Measurements from ENCODE around the gene BANP.

Gene BANP

GRCh38 chr16:88005181-88005581 lies 53.9 kb downstream of the BANP start:
- Histone ChIP-seq H3K18ac (ENCODE audit: low read length) (no peak overlapping the region), H3K4me1 (ENCODE audit: control insufficient read depth, low read depth, low read length) (no peaks in the 10 kb centered on the region), H2BK15ac (replicated peaks; ENCODE audit: low read depth) (no peak overlapping the region), H4K8ac (ENCODE audit: low read depth, low read length) (no peak overlapping the region), H3K4ac (ENCODE audit: low read depth, low read length) (no peak overlapping the region), H3K4me3 (ENCODE audit: low read length) (no peak overlapping the region), H3K36me3 (ENCODE audit: control insufficient read depth, insufficient read depth, low read length) (peaks cover 2% of the 10 kb centered on the region), H2BK120ac (ENCODE audit: low read depth, low read length) (no peak overlapping the region), H3K23ac (ENCODE audit: low read length) (no peak overlapping the region), H3K9ac (ENCODE audit: low read length) (no peak overlapping the region), H4K5ac (ENCODE audit: low read length) (no peak overlapping the region), H3K4me2 (ENCODE audit: low read length) (no peak overlapping the region), H3K27me3 (ENCODE audit: insufficient read depth, low read length, poor library complexity) (no peaks in the 10 kb centered on the region), H3K79me1 (ENCODE audit: low read length) (peaks cover 8% of the 10 kb centered on the region), H3K56ac (ENCODE audit: low read length) (no peak overlapping the region), H3K79me2 (ENCODE audit: control insufficient read depth, insufficient read depth, low read length) (peaks cover 3% of the 10 kb centered on the region), H2AK5ac (ENCODE audit: low read length) (no peak overlapping the region), H2BK5ac (ENCODE audit: low read length) (no peak overlapping the region), H3K27ac (ENCODE audit: low read depth, low read length) (no peak overlapping the region)
- no CpG with 5 or more reads among the region's 9 CpGs for WGBS (ENCODE audit: extremely low coverage, insufficient coverage, low lambda C conversion rate)
- DNase-seq, result peak; percentile 42

- Histone ChIP-seq H3K36me3 (ENCODE audit: control insufficient read depth, insufficient read depth, low read length) (peaks cover 2% of the 10 kb centered on the region), H2BK120ac (ENCODE audit: low read depth, low read length) (no peak overlapping the region), H2BK5ac (ENCODE audit: low read length) (no peak overlapping the region), H3K79me1 (ENCODE audit: low read length) (peaks cover 10% of the 10 kb centered on the region), H3K56ac (ENCODE audit: low read length) (no peak overlapping the region), H3K9ac (ENCODE audit: low read length) (no peak overlapping the region), H3K27ac (ENCODE audit: low read depth, low read length) (no peak overlapping the region), H3K4me1 (ENCODE audit: control insufficient read depth, low read depth, low read length) (no peaks in the 10 kb centered on the region), H4K8ac (ENCODE audit: low read depth, low read length) (no peak overlapping the region), H3K4ac (ENCODE audit: low read depth, low read length) (no peak overlapping the region), H3K27me3 (ENCODE audit: insufficient read depth, low read length, poor library complexity) (no peaks in the 10 kb centered on the region), H3K79me2 (ENCODE audit: control insufficient read depth, insufficient read depth, low read length) (peaks cover 3% of the 10 kb centered on the region), H3K18ac (ENCODE audit: low read length) (no peak overlapping the region), H2BK15ac (replicated peaks; ENCODE audit: low read depth) (no peak overlapping the region), H2AK5ac (ENCODE audit: low read length) (no peak overlapping the region), H3K4me3 (ENCODE audit: low read length) (no peak overlapping the region), H4K5ac (ENCODE audit: low read length) (no peak overlapping the region), H3K4me2 (ENCODE audit: low read length) (no peak overlapping the region), H3K23ac (ENCODE audit: low read length) (no peak overlapping the region)
- no CpG with 5 or more reads among the region's 25 CpGs for WGBS (ENCODE audit: extremely low coverage, insufficient coverage, low lambda C conversion rate)
- no peak for DNase-seq
Measured at GRCh38 chr16:88005968-88006367, 54.7 kb downstream of the BANP start.

- Histone ChIP-seq H3K56ac (ENCODE audit: low read length) (no peak overlapping the region), H3K36me3 (ENCODE audit: control insufficient read depth, insufficient read depth, low read length) (peaks cover 3% of the 10 kb centered on the region), H3K4ac (ENCODE audit: low read depth, low read length) (no peak overlapping the region), H2BK5ac (ENCODE audit: low read length) (no peak overlapping the region), H3K4me3 (ENCODE audit: low read length) (no peak overlapping the region), H3K9ac (ENCODE audit: low read length) (no peak overlapping the region), H4K8ac (ENCODE audit: low read depth, low read length) (no peak overlapping the region), H3K79me2 (ENCODE audit: control insufficient read depth, insufficient read depth, low read length) (peaks cover 1% of the 10 kb centered on the region), H3K23ac (ENCODE audit: low read length) (no peak overlapping the region), H2AK5ac (ENCODE audit: low read length) (no peak overlapping the region), H3K27me3 (ENCODE audit: insufficient read depth, low read length, poor library complexity) (no peaks in the 10 kb centered on the region), H2BK15ac (replicated peaks; ENCODE audit: low read depth) (no peak overlapping the region), H3K27ac (ENCODE audit: low read depth, low read length) (no peak overlapping the region), H2BK120ac (ENCODE audit: low read depth, low read length) (no peak overlapping the region), H3K18ac (ENCODE audit: low read length) (no peak overlapping the region), H3K79me1 (ENCODE audit: low read length) (peaks cover 6% of the 10 kb centered on the region), H3K4me2 (ENCODE audit: low read length) (no peak overlapping the region), H4K5ac (ENCODE audit: low read length) (no peak overlapping the region), H3K4me1 (ENCODE audit: control insufficient read depth, low read depth, low read length) (no peaks in the 10 kb centered on the region)
- WGBS (ENCODE audit: extremely low coverage, insufficient coverage, low lambda C conversion rate), result no CpG with 5 or more reads among the region's 10 CpGs
- no peak for DNase-seq
Measured at GRCh38 chr16:88007321-88007731, 56.1 kb downstream of the BANP start.

DNA sequence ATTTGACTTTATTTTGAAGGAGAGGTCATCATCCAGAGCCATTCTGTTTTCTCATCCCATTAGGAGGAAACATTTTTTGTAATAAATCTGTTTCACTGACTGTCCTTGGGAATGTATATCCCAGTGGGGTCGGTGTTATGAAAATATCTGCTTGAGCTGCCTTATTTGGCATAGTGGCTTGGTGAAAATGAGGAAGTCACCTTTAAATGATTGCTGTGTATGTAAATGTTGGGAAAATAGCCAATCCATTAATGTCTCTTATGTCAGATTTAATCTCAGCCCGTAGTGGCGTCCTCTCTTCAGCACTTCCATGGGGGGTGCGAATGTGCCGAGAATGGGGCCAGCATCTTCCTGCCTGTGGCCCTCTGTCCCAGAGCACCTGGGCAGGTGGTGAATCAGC lies 57.6 kb downstream of the BANP start:
- Histone ChIP-seq H2BK120ac (ENCODE audit: low read depth, low read length) (no peak overlapping the region), H3K4me1 (ENCODE audit: control insufficient read depth, low read depth, low read length) (no peaks in the 10 kb centered on the region), H4K8ac (ENCODE audit: low read depth, low read length) (no peak overlapping the region), H3K36me3 (ENCODE audit: control insufficient read depth, insufficient read depth, low read length) (peaks cover 5% of the 10 kb centered on the region), H3K27ac (ENCODE audit: low read depth, low read length) (no peak overlapping the region), H3K18ac (ENCODE audit: low read length) (no peak overlapping the region), H4K5ac (ENCODE audit: low read length) (no peak overlapping the region), H3K4me3 (ENCODE audit: low read length) (no peak overlapping the region), H3K4ac (ENCODE audit: low read depth, low read length) (no peak overlapping the region), H3K79me2 (ENCODE audit: control insufficient read depth, insufficient read depth, low read length) (peaks cover 1% of the 10 kb centered on the region), H3K27me3 (ENCODE audit: insufficient read depth, low read length, poor library complexity) (no peaks in the 10 kb centered on the region), H3K23ac (ENCODE audit: low read length) (no peak overlapping the region), H3K9ac (ENCODE audit: low read length) (no peak overlapping the region), H3K4me2 (ENCODE audit: low read length) (no peak overlapping the region), H3K56ac (ENCODE audit: low read length) (peak overlapping the region; percentile 25), H2BK15ac (replicated peaks; ENCODE audit: low read depth) (no peak overlapping the region), H3K79me1 (ENCODE audit: low read length) (peaks cover 4% of the 10 kb centered on the region), H2BK5ac (ENCODE audit: low read length) (no peak overlapping the region), H2AK5ac (ENCODE audit: low read length) (no peak overlapping the region)
- no peak for DNase-seq
- WGBS (ENCODE audit: extremely low coverage, insufficient coverage, low lambda C conversion rate), result no CpG with 5 or more reads among the region's 5 CpGs

- no peaks in the 10 kb centered on the region for H3K4me1 ChIP-seq (ENCODE audit: control insufficient read depth, low read depth, low read length)
- no peak overlapping the region for H2BK15ac ChIP-seq (replicated peaks; ENCODE audit: low read depth)
- peaks cover 4% of the 10 kb centered on the region for H3K79me1 ChIP-seq (ENCODE audit: low read length)
- no peaks in the 10 kb centered on the region for H3K27me3 ChIP-seq (ENCODE audit: insufficient read depth, low read length, poor library complexity)
- DNase-seq, result no peak
- H3K79me2 ChIP-seq (ENCODE audit: control insufficient read depth, insufficient read depth, low read length), result peaks cover 1% of the 10 kb centered on the region
- H2BK120ac ChIP-seq (ENCODE audit: low read depth, low read length), result no peak overlapping the region
- no peak overlapping the region for H3K18ac ChIP-seq (ENCODE audit: low read length)
- H2BK5ac ChIP-seq (ENCODE audit: low read length), result no peak overlapping the region
- peaks cover 5% of the 10 kb centered on the region for H3K36me3 ChIP-seq (ENCODE audit: control insufficient read depth, insufficient read depth, low read length)
- H3K56ac ChIP-seq (ENCODE audit: low read length), result no peak overlapping the region
- H2AK5ac ChIP-seq (ENCODE audit: low read length), result no peak overlapping the region
- no peak overlapping the region for H4K8ac ChIP-seq (ENCODE audit: low read depth, low read length)
- no peak overlapping the region for H3K9ac ChIP-seq (ENCODE audit: low read length)
- no peak overlapping the region for H3K27ac ChIP-seq (ENCODE audit: low read depth, low read length)
- no peak overlapping the region for H3K4me2 ChIP-seq (ENCODE audit: low read length)
- H3K4me3 ChIP-seq (ENCODE audit: low read length), result no peak overlapping the region
- H4K5ac ChIP-seq (ENCODE audit: low read length), result no peak overlapping the region
- H3K23ac ChIP-seq (ENCODE audit: low read length), result no peak overlapping the region
- no peak overlapping the region for H3K4ac ChIP-seq (ENCODE audit: low read depth, low read length)
- no CpG with 5 or more reads among the region's 7 CpGs for WGBS (ENCODE audit: extremely low coverage, insufficient coverage, low lambda C conversion rate)
Measured at GRCh38 chr16:88009563-88010342, 58.5 kb downstream of the BANP start.

All from mesendoderm (in vitro differentiated cells).